SU-DHL-6 (cell line): ENCODE data around the gene ADCY5.

Experiments used
- H2AFZ ChIP-seq: fragments of 200-600 bp; sonication (generic); 2 replicates; pipeline ENCODE4 v1.6.1; 2014; ENCODE audit warnings: low read depth, mild to moderate bottlenecking, moderate library complexity, mixed read lengths, antibody characterized with exemption, low read length; ENCODE audit not compliant: severe bottlenecking
- H3F3A ChIP-seq: fragments of 200-600 bp; shearing (Covaris generic); 2 replicates; pipeline ENCODE4 v1.6.0; 2016; ENCODE audit warnings: antibody characterized with exemption, mild to moderate bottlenecking; ENCODE audit not compliant: insufficient read depth
- H3K27ac ChIP-seq: fragments of 200-600 bp; sonication (generic); 2 replicates; pipeline ENCODE4 v1.5.1; 2016; ENCODE audit warnings: low read depth, mild to moderate bottlenecking, low read length, moderate library complexity, mixed read lengths
- H3K27me3 ChIP-seq: fragments of 200-600 bp; sonication (generic), shearing (Covaris generic); 2 replicates; pipeline ENCODE4 v1.6.0; 2014; ENCODE audit warnings: mild to moderate bottlenecking, low read length
- H3K36me3 ChIP-seq: fragments of 200-600 bp; sonication (generic); 2 replicates; pipeline ENCODE4 v1.6.1; 2014; ENCODE audit warnings: mild to moderate bottlenecking, low read length, mixed read lengths
- H3K4me2 ChIP-seq: fragments of 300-600, 200-600 bp; shearing (Covaris generic), sonication (generic); 2 replicates; pipeline ENCODE4 v1.6.0; 2014; ENCODE audit warnings: low read length, low read depth, mild to moderate bottlenecking; ENCODE audit not compliant: poor library complexity, severe bottlenecking
- H3K4me3 ChIP-seq: fragments of 200-600 bp; sonication (generic); 2 replicates; pipeline ENCODE4 v1.5.1; 2014; ENCODE audit warnings: antibody characterized with exemption, low read length, mild to moderate bottlenecking, mixed read lengths; ENCODE audit not compliant: insufficient read depth, poor library complexity, severe bottlenecking
- H3K79me2 ChIP-seq: fragments of 200-600 bp; sonication (generic); 2 replicates; pipeline ENCODE4 v1.6.1; 2014; ENCODE audit warnings: mild to moderate bottlenecking, low read length, moderate library complexity; ENCODE audit not compliant: insufficient read depth
- H3K9ac ChIP-seq: fragments of 200-600 bp; sonication (generic); 2 replicates; pipeline ENCODE4 v1.7.0; 2014; ENCODE audit warnings: mild to moderate bottlenecking, low read length
- H3K9me2 ChIP-seq: fragments of 200-600 bp; sonication (generic); replicated peaks from 2 replicates; pipeline ENCODE4 v1.6.1; 2014; ENCODE audit warnings: low read length; ENCODE audit not compliant: insufficient read depth
- H3K9me3 ChIP-seq: fragments of 200-600 bp; sonication (generic); 2 replicates; pipeline ENCODE4 v1.6.1; 2014; ENCODE audit warnings: low read length, mixed read lengths; ENCODE audit not compliant: insufficient read depth
- H4K20me1 ChIP-seq: fragments of 200-600 bp; sonication (generic); 2 replicates; pipeline ENCODE4 v1.6.1; 2014; ENCODE audit warnings: low read depth, mild to moderate bottlenecking, antibody characterized with exemption, low read length, moderate library complexity, mixed read lengths
- EZH2phosphoT487 ChIP-seq: fragments of 200-600 bp; sonication (generic), shearing (Covaris generic); conservative IDR thresholded peaks from 2 replicates; pipeline ENCODE4 v1.6.1; 2018; ENCODE audit warnings: mild to moderate bottlenecking, antibody characterized with exemption, low read length, moderate library complexity, mixed read lengths
- TF ChIP-seq, protein P1 (sequence below): fragments of 200-600 bp; sonication (generic); IDR thresholded peaks from one replicate; pipeline ENCODE4 v1.5.1; 2017; ENCODE audit warnings: antibody characterized with exemption, mild to moderate bottlenecking, low read length, moderate library complexity; ENCODE audit not compliant: insufficient read depth, poor library complexity, severe bottlenecking

ADCY5 gene

DNA sequence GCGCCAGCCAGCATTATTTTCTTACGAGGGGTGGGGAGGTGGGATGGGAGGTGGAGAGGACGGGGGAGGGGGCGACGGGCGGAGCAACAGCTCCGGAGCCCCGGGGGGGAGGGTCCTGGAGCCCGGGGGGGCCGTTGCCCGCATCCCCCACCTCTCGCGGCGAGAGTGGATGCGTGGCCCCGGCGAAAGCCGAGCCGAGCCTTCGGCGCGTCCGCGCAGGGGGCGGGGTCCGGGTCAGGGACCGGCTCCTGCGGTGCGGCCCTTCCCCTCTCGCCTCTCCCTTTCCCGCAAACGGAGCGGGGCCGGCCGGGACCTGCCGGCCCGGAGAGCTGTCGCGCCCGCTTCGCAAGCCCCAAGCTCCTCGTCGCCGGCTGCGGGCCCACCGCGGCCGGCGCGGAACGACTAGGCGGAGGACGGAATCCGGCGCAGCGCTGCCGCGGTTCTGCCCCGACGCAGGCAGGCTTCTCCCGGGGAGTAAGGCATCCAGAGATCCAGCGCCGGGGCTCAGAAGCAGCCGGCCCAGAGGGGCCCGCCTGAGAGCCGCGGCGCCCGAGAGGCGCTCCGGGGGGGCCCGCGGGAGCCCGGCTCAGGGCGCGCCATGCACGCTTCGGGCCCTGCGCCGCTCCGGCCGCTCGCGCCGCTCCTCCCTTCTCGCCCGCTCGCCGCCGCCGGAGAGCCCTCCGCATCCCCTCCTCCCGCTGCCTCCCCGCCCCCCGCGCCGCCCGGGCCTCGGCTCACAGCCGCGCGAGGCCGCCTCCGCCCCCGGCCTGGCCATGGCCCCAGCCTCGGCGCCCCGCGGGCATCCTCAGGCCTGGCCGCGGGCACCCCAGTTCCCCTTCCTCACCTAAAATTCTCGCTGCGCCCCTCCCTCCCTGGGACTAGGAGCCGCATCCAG, 459 bp upstream of the ADCY5 start:
- no peaks in the 10 kb centered on the region for H3K79me2 ChIP-seq
- TF ChIP-seq EZH2phosphoT487, result no peak
- TF ChIP-seq, protein P1, sequence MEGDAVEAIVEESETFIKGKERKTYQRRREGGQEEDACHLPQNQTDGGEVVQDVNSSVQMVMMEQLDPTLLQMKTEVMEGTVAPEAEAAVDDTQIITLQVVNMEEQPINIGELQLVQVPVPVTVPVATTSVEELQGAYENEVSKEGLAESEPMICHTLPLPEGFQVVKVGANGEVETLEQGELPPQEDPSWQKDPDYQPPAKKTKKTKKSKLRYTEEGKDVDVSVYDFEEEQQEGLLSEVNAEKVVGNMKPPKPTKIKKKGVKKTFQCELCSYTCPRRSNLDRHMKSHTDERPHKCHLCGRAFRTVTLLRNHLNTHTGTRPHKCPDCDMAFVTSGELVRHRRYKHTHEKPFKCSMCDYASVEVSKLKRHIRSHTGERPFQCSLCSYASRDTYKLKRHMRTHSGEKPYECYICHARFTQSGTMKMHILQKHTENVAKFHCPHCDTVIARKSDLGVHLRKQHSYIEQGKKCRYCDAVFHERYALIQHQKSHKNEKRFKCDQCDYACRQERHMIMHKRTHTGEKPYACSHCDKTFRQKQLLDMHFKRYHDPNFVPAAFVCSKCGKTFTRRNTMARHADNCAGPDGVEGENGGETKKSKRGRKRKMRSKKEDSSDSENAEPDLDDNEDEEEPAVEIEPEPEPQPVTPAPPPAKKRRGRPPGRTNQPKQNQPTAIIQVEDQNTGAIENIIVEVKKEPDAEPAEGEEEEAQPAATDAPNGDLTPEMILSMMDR, result no peak
- H3K27ac ChIP-seq, result no peak overlapping the region
- no peaks in the 10 kb centered on the region for H4K20me1 ChIP-seq
- H3K9ac ChIP-seq, result no peak overlapping the region
- no peaks in the 10 kb centered on the region for H3F3A ChIP-seq
- no peak overlapping the region for H2AFZ ChIP-seq
- H3K27me3 ChIP-seq, result no peaks in the 10 kb centered on the region
- no peaks in the 10 kb centered on the region for H3K9me3 ChIP-seq
- no peaks in the 10 kb centered on the region for H3K9me2 ChIP-seq
- no peaks in the 10 kb centered on the region for H3K36me3 ChIP-seq
- no peak overlapping the region for H3K4me3 ChIP-seq
- H3K4me2 ChIP-seq, result no peak overlapping the region

DNA sequence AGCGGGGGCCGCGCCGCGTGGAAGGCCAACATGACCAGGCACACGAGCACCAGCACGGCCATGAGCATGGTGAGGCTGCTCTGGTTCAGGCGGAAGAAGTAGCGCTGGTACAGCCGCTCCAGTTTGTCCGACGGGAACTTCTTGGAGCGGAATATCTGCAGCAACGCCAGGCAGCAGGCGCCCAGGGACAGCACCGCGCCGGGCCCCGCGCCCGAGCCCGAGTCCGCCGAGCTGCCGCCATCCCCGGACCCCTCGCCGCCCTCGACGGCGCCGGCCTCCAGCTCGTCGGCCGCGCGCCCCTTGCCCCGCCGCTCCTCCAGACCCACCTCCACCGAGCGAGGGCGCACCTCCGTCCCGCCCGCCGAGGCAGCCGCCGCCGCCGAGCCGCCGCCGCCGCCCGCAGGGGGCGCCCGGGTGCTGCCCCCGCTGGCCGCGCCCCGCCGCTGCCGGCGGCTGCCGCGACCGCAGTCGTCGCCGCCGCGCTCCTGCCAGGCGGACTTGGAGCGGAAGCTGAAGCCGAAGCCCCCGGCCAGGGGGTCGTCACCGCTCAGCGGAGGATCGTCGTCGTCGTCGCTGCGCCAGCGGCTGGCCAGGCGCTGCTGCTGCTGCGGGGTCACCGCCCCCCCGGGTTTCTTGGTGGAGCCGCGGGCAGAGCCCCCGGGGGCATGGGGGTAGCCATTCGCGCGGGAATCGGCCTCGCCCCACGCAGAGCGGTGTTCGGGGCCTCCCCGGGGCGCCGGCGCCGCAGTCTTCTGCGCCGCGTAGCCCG, 957 bp downstream of the ADCY5 start:
- H4K20me1 ChIP-seq, result no peaks in the 10 kb centered on the region
- H3K27me3 ChIP-seq, result no peaks in the 10 kb centered on the region
- no peaks in the 10 kb centered on the region for H3K9me3 ChIP-seq
- no peak overlapping the region for H3K9ac ChIP-seq
- no peak overlapping the region for H3K27ac ChIP-seq
- no peaks in the 10 kb centered on the region for H3F3A ChIP-seq
- no peak overlapping the region for H2AFZ ChIP-seq
- H3K4me3 ChIP-seq, result no peak overlapping the region
- no peaks in the 10 kb centered on the region for H3K9me2 ChIP-seq
- H3K36me3 ChIP-seq, result no peaks in the 10 kb centered on the region
- no peak overlapping the region for H3K4me2 ChIP-seq
- no peaks in the 10 kb centered on the region for H3K79me2 ChIP-seq
- no peak for TF ChIP-seq EZH2phosphoT487
- TF ChIP-seq, protein P1, result no peak

DNA sequence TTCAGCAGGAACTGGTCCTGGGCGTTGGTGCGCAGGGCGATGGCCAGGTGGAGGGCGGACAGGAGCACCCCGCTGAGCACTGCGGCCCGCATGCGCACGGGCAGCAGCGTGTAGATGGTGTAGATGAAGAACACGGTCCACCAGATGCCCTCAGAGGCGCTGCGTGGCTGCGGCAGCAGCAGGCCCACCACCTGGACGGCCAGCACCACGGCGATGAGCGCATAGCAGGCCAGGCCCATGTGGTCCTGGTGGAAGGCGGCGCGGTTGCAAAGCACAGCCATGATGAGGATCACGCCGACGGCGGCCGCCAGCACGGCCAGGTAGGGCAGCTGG, 1.5 kb downstream of the ADCY5 start:
- H3K79me2 ChIP-seq, result no peaks in the 10 kb centered on the region
- no peak overlapping the region for H2AFZ ChIP-seq
- H3K4me3 ChIP-seq, result no peak overlapping the region
- no peaks in the 10 kb centered on the region for H4K20me1 ChIP-seq
- H3F3A ChIP-seq, result no peaks in the 10 kb centered on the region
- no peak overlapping the region for H3K27ac ChIP-seq
- TF ChIP-seq, protein P1, result no peak
- no peak for TF ChIP-seq EZH2phosphoT487
- no peaks in the 10 kb centered on the region for H3K9me3 ChIP-seq
- no peak overlapping the region for H3K4me2 ChIP-seq
- H3K27me3 ChIP-seq, result no peaks in the 10 kb centered on the region
- H3K9ac ChIP-seq, result no peak overlapping the region
- H3K36me3 ChIP-seq, result no peaks in the 10 kb centered on the region
- H3K9me2 ChIP-seq, result no peaks in the 10 kb centered on the region
